Gastroesophageal sphincter (tissue), 4 donors: ENCODE results near the gene CYBC1. TPM values are rescaled to one million over a fixed set of nuclear protein-coding genes. Genes with fewer than 3 reads are reported as not detected.

Experiments used
- ATAC-seq: fragments of 150-250 bp; one replicate; pipeline ENCODE4 v1.9.1; 2016; ENCODE audit warnings: mild to moderate bottlenecking, moderate library complexity
- H3K27ac ChIP-seq, 4 donors: fragments of 200-600 bp; sonication (generic) in 3 of 4; 1 replicate in 3 of 4; 2 replicates in 1 of 4; pipeline ENCODE4 v1.5.1; 2016 to 2019
- H3K27me3 ChIP-seq: fragments of 200-600 bp; sonication (generic); one replicate; pipeline ENCODE4 v1.5.1; 2019
- H3K36me3 ChIP-seq, 2 donors: fragments of 200-600 bp; sonication (generic); one replicate each; pipeline ENCODE4 v1.5.1; 2019; ENCODE audit warnings: control low read depth in 1 of 2
- H3K4me1 ChIP-seq, 3 donors: fragments of 200-600 bp; sonication (generic); 1 replicate in 2 of 3; 2 replicates in 1 of 3; pipeline ENCODE4 v1.5.1; 2016 to 2019; ENCODE audit warnings: control low read depth in 2 of 3
- H3K4me3 ChIP-seq, 2 donors: fragments of 200-600 bp; sonication (generic); one replicate each; pipeline ENCODE4 v1.5.1; 2019; ENCODE audit warnings: mild to moderate bottlenecking in 1 of 2, moderate library complexity in 1 of 2
- H3K9me3 ChIP-seq, 3 donors: fragments of 200-600 bp; sonication (generic); one replicate each; pipeline ENCODE4 v1.5.1; 2017 to 2019; ENCODE audit warnings: control low read depth in 2 of 3
- CTCF ChIP-seq, 4 experiments: fragments of 200-600 bp in 2 of 4; fragments of 450-650 bp in 2 of 4; sonication (generic) in 1 of 4; IDR thresholded peaks; one replicate each; pipeline ENCODE4 v1.5.1; 2017 to 2019; ENCODE audit warnings: antibody characterized with exemption in 4 of 4, mild to moderate bottlenecking in 2 of 4, moderate library complexity in 2 of 4
- EP300 ChIP-seq: sonication (generic); formaldehyde crosslinking; IDR thresholded peaks from one replicate; pipeline ENCODE4 v1.6.1; 2017; ENCODE audit warnings: antibody characterized with exemption, mild to moderate bottlenecking
- POLR2A ChIP-seq, 2 donors: fragments of 450-650 bp; IDR thresholded peaks; one replicate each; pipeline ENCODE4 v1.6.1; 2017; ENCODE audit warnings: antibody characterized with exemption in 2 of 2, mild to moderate bottlenecking in 2 of 2, moderate library complexity in 1 of 2
- POLR2AphosphoS5 ChIP-seq: sonication (generic); formaldehyde crosslinking; IDR thresholded peaks from one replicate; pipeline ENCODE4 v1.6.1; 2017; ENCODE audit warnings: antibody characterized with exemption
- WGBS, 2 donors: methylation state at CpG; one replicate each; pipeline ENCODE4 v1.1.5; 2018; ENCODE audit warnings: low coverage in 1 of 2; 5-methylcytosine and 5-hydroxymethylcytosine counted together
- total RNA-seq, 4 donors: library from RNA; depleted of rRNA; stranded (reverse); fragments of >200 nt; gene quantifications; one replicate each; pipeline ENCODE4 v1.1.0, GENCODE V29; 2016

CYBC1 gene
- 10 to 100 TPM; 53.8 to 78.5 (median 59.4) TPM for total RNA-seq

- peak; percentile 94 for ATAC-seq
Measured at GRCh38 chr17:82450357-82451106, at the start of gene CYBC1. TSS of gene CYBC1 (minus strand) at chr17:82450752. CDS start at chr17:82449254, 1,498 bp downstream.

GRCh38 chr17:82497483-82498405 is 47.2 kb upstream of the CYBC1 start:
- TF ChIP-seq CTCF (IDR thresholded peaks at IDR 0.05) = no peak
- peak; percentile 62 for TF ChIP-seq POLR2AphosphoS5
- WGBS, 2 donors = 0 to 1% methylated on average over 9 to 21 of the region's 66 CpGs
- Histone ChIP-seq H3K27ac (peak overlapping the region; percentile 75 to 95 (median 90)), H3K4me1 (peaks cover 0 to 56% (median 10%) of the 10 kb centered on the region in 3 donors), H3K27me3 (no peaks in the 10 kb centered on the region), H3K36me3 (no peaks in the 10 kb centered on the region), H3K9me3 (no peaks in the 10 kb centered on the region), H3K4me3 (peak overlapping the region; percentile 54 to 74)
- ATAC-seq = peak; percentile 66

More at GRCh38 chr17:82450357-82451106, at the start of gene CYBC1:
- Histone ChIP-seq H3K9me3 (no peaks in the 10 kb centered on the region), H3K27ac (peak within 1 kb of the TSS; percentile 82 to 95 (median 90)), H3K4me3 (peak within 1 kb of the TSS; percentile 88 to 97), H3K4me1 (peaks cover 0 to 49% (median 19%) of the 10 kb centered on the region in 3 donors), H3K27me3 (no peaks in the 10 kb centered on the region), H3K36me3 (peaks cover 0 to 2% of the 10 kb centered on the region in 2 donors)
- TF ChIP-seq CTCF (IDR thresholded peaks at IDR 0.05) (peak in 3 of 4 experiments; percentile 21 to 40 (median 35)), POLR2A (IDR thresholded peaks at IDR 0.05) (peak; percentile 61 to 69), EP300 (no peak), POLR2AphosphoS5 (peak; percentile 92)
- 0% methylated on average over 7 to 8 of the region's 91 CpGs for WGBS, 2 donors

- Histone ChIP-seq H3K9me3 (no peaks in the 10 kb centered on the region), H3K27me3 (no peaks in the 10 kb centered on the region), H3K4me1 (peaks cover 0 to 53% (median 10%) of the 10 kb centered on the region in 3 donors), H3K27ac (peak overlapping the region; percentile 75 to 95 (median 90)), H3K36me3 (no peaks in the 10 kb centered on the region), H3K4me3 (peak overlapping the region; percentile 54 to 74)
- ATAC-seq = peak; percentile 89
- peak; percentile 83 to 86 for TF ChIP-seq POLR2A (IDR thresholded peaks at IDR 0.05)
- TF ChIP-seq POLR2AphosphoS5 = peak; percentile 90
- TF ChIP-seq CTCF (IDR thresholded peaks at IDR 0.05) = peak in 1 of 4 experiments; percentile 27
- no peak for TF ChIP-seq EP300
- WGBS, 2 donors = 17 to 49% methylated on average over 5 to 10 of the region's 83 CpGs
Measured at GRCh38 chr17:82496529-82497434, 46.2 kb upstream of the CYBC1 start.

GRCh38 chr17:82495844-82496528 is 45.4 kb upstream of the CYBC1 start:
- Histone ChIP-seq H3K4me1 (peaks cover 0 to 50% (median 10%) of the 10 kb centered on the region in 3 donors), H3K9me3 (no peaks in the 10 kb centered on the region), H3K36me3 (no peaks in the 10 kb centered on the region), H3K4me3 (peak overlapping the region in 1 of 2 donors; percentile 74), H3K27ac (peak overlapping the region in 3 of 4 donors; percentile 88 to 95 (median 93)), H3K27me3 (no peaks in the 10 kb centered on the region)
- 66% methylated on average over 4 of the region's 12 CpGs; no CpG with 5 or more reads in 1 of the 2 donors for WGBS, 2 donors
- TF ChIP-seq POLR2A (IDR thresholded peaks at IDR 0.05) (no peak), CTCF (IDR thresholded peaks at IDR 0.05) (no peak), POLR2AphosphoS5 (no peak), EP300 (no peak)
- ATAC-seq = no peak
